GM18502 (cell line): ENCODE data around the gene LRRC46.

ENCODE experiments used
- ATAC-seq: cut with Tn5 transposase; IDR thresholded peaks from one replicate; pipeline ENCODE4 v1.9.1; 2021; ENCODE audit warnings: mild to moderate bottlenecking; ENCODE audit not compliant: unreplicated experiment, poor library complexity

LRRC46 gene

DNA sequence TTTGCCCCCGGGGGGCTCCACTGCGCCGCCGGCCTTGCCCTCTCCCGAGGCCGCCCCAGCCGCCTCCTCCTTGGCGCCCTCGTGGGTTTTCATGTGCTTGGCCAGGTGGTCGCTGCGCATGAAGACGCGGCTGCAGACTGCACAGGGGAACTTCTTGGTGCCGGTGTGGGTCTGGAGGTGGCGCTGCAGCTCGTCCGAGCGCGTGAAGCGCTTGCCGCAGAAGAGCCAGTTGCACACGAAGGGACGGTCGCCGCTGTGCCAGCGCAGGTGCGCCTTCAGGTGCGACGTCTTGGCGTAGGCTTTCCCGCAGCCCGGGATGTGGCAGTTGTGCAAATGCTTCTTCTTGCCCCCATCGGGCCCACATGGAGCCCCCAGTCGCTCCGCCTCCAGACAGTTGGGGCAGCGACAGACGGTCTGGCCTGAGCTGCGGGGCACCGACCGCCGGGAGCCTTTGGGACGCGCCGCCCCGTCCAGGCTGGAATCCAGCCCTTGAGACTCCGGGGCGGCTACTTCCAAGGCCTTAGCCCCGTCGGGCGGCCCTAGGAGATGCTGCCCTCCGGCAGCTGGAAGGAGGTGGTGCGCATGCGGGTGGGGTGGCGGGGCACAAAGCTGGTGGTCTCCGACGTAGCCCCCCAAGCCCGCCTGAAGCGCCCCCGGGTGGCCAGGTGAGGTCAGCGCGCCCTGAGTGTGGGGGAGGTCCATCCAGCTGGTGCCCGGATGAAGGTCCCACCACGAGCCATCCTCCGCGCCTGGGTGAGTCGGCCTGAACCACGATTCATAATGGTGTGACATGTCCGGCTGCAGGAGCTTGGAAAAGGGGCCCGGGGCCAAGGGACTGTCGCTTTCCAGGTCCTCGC is 16.1 kb downstream of the LRRC46 start:
- no peak for ATAC-seq

DNA sequence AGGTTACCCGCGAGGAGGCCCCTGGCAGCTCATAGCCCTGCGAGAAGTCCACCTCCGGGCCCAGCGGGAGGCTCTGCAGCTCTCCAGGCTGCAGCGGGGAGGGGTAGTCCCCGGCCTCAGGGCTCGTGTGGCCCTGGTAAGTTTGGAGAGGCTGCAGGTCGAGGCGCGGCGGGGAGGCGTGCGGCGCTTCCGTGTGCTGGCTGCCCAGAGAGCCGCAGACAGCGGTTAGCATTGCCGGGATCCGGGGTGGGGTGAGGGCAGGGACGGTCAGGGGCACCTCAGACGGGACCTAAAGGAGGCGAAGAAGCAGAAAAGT is 16.7 kb downstream of the LRRC46 start:
- ATAC-seq = no peak

DNA sequence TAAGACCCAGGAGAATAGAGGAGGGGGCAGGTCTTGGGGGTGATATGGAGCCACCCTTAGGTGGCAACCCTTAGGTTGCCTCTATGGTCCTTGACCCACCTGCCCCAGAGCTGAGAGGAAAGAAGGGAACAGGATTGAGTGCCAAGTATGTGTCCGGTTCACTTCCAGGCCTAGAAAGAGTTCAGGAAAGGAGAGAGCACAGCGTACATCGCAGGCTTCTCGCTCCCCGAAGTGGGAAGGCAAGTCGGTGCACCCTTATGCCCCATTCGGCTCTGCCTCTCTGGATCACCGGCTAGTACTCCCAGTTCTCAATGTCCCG is 18.9 kb downstream of the LRRC46 start:
- ATAC-seq = no peak

DNA sequence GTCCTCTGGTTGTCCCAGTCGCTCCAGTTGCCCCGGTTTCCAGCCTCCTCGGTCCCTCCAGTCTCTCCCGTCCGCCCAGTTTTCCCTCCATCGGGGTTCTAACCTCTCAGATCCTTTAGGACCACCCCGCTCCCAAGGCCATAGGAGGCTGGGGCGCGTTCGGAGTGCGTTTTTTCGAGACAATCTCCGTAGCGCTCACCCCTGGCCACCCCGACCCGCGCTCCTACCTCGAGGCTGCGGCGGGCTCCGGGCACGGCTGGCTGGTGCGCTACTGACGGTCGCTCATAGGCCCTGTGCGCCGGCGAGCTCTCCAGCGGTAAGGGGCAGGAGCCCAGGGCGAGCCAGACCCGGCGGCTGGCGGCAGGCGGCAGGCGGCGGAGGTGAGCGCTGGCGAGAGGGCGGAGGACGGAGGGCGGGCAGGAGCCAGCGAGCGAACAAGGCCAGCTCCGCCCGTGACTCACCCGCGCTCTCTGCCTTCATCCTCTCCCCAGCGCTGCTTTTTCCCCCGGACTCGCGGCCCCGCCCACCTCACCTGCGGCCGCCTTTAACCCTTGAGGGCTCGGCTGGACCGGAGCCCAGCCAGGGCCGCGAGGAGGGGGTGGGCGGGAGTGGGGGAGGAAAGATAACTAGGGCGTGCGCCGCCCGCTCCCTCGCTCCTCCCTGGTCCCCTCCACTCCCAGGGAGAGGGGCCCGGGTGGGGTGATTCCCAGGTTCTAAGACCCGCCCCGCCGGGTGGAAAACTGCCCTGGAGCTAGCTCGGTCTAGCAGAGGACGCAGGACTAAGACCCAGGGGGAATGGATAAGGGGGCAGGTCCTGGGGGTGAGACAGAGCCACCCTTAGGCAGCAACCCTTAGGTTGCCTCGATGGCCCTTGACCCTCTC is 19.5 kb downstream of the LRRC46 start, which contains the start of gene SP6:
TSS of gene SP6 (minus strand) at position 472 of the 882 bp plus-strand sequence. CDS start 2,734 bp downstream, outside the sequence.
- ATAC-seq = no peak

DNA sequence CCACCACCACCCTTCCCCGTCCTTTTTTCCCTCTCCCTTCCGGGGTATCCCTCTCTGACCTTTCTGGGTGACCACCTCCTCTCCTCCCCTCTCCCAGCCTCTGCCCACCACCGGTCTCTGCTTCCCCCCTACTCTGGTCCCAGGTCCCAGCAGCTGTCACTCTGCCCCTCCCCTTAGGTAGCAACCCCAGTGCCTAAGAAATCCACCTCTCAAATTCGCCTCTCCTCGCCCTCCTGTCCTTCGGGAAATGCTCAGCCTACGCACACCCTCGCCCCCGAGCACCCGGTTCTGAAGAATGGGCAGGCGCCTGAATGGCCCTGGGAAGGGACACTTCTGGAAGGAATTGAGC is 20.3 kb downstream of the LRRC46 start:
- ATAC-seq = no peak

DNA sequence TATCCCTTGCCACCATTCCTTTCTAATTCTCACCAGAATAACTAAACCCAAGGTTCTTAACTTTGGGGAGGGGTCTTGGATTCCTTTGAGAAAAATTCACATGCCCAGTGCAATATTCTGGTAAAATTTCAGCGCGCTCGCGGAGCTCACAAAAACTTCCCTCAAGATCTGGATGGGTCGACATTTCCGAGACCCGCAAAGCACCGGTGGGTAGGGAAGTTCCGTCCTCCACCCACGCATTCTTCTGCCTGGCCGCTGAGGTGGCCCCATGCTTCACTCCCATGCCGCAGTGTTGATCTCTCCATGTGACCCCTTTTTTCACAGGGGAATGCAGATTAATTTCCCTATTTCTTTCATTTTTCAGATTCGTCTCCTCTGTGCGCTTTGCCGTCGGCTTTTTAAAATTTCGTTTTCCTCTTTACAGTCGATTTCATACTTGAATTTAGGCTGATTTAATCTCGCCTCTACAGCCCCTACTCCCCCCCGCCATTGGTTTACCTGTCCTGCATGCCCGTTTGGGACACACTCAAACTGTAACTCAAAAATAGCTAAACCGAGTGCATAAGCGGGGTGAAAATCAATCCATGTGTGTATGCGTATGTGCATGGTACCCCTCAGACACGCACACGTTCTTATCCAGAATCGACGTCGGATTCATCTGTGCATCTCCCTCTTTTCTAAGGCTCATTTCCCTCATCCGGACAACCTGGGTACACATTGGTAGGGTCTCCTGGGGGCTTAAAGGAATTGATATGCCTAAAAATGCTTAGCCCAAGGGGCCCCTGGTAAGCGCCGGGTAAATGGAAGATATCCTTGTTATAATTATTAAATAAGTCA is 20.9 kb downstream of the LRRC46 start:
- ATAC-seq = no peak

DNA sequence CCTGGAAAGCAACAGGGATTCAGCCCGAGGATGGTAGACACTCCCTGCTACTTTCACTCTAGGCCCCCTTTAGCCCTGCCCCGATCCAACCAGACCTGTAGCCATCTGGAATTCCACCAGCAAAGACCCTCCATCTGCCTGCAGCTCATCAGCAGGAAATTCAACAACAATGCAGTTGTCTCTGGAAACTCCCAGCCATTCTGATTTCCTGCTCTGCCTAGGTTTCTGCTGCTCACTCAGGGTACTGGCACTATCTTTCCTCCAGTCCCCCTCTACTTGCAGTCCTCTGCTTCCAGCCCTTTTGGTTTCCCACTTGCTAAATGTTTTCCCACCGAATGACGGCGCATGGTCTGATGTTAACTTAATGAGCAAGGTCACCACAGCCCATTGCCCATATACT is 22.1 kb downstream of the LRRC46 start:
- ATAC-seq = no peak

DNA sequence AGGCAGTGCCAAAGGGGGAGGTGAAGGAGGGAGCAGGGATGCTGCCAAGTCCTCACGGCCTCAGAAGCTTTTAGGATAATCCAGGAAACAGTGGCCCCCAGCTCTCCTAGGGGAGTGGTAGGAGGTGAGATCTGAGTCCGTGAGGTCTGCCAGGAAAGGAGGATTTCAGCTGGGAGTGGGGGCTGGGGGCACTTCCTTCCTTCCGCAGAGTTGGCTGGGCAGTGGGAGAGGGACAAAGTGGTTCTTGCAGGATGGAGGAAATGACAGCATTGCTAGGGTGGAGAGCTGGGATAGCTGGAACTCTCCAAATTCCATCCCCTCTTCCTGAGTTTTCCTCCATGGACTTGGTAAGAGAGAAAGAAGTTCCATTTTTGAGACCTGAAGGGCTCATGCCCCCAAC is 24.3 kb downstream of the LRRC46 start:
- no peak for ATAC-seq

DNA sequence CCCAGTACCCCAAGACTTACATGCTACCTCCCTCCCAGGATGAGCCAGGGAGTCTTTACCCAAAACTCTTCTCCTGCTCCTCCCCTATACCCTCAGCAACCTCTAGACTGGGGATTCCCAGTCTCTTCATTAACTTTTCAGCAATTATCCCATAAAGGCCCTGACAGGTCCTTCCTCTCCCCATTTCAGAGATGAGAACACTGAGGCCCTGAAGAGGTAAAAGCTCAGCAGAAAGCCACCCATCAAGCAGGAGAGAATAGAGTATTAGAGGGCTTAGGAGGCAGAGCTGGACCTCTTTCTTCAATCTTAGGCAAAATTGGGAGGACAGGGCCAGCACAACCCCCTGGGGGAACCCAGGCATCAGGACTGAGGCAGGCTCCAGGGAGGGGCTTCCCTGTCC is 25.4 kb downstream of the LRRC46 start:
- no peak for ATAC-seq

DNA sequence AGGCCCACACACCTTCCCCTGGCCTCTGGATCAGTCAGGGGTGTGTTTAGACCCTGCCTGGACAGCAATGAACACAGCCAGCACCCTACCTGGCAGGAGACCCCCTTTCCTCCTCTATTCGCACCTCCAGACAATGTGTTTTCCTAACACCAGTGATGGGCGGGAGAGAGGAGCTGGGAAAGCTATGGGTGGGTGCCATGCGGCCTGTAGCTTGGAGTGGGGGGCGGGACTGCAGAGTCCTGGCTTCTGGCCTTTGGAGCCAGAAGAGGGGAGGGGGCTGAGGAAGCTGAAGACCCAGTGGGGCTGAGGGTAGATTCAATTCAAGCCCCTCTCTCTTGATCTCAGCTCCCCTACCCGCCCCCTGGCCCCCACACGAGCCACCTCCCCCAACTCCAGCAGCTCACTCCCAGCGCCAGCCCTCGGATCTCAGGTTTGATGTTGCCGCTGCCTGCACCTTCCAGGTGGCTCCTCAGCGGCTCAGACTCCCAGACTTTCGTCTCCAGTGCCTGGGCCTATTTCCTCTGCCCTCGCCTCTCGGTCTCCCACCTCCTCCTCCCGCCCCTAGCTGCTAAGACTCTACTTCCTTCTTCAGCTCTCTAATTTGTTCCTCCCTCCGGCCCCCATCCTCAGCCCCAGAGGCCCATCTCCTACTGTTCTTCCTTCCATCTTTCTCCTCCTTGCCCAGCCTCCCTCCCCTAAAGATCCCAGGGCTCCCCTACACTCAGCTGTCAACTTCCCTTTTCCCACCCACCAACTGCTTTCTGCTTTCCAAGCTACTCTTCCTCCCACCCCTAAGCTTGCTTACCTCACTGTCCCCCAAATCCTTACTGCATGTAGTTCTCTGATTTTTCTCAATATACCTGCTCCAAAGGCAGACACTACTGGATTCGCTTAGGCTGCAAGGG is 26.3 kb downstream of the LRRC46 start:
- no peak for ATAC-seq

DNA sequence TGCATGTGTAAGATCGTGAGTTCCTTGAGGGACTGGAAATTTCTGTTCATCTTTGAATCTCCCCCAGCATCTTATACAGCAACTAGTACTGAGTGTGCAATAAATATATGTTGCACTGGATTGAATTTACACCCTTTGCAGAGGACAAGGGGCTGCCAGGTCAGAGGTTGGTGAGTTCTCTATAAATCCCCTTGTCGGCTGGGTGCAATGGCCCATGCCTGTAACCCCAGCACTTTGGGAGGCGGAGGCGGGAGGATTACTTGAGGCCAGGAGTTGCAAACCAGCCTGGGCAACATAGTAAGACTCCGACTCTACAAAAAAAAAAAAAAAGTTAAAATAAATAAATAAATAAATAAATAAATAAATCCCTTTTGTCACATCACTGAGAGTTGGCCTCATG is 28.9 kb downstream of the LRRC46 start:
- no peak for ATAC-seq

DNA sequence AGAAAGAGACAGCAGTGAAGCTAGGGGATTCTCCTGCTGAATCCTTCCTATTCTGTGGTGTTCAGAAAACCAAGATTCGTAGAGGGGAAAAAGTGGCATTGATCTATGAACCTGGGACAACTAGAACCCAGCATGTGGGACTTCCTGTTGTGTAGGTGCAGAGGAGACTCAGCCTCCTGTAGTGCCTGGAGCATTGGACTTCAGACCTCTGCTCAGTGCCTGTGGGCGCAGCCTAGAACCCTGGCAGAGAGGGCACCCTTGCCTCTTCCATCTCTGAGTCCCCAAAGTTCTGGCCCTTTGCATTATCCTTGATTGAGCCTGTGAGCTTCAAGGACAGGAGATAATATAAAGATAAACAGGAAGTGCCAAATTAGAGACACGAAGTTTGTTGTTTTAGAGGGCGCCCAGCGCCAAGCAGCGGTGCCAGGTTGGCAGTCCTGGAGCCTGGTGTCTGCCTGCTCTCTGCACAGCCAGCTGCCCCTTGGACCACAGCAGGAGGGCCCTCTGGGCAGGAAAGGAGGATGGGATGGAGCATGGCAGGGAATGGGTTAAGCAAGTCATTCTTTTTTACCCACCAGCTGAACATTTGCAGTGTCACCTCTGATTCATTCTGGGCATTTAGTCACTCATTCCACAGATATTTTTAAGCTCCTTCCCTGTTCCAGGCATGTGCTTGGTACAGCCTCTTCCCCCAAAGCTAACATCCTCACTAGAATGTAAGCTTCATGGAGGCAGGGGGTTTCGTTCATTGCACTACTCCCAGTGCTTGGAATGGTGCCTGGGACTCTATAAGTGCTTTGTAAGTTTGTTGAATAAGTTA is 31.4 kb downstream of the LRRC46 start:
- ATAC-seq = no peak

DNA sequence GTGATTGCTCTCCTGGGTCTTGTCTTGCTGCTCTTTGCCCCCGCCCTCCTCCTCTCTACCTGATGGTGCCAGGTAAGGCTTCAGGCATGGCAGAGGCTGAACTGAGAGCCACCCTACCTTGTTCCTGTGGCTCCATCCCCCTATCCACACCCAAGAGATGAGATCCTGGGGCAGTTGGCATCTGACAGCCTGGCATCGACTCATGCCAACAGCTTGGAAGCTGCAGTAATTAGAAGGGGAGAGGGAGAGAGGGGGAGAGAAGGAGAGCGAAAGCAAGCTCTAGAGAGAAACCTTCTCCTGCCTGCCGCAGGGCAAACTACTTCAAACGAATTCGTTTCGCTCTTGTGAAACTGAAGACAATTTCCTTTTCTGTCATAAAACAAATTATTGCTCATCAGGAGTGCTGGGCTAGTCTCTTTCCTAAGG is 33.3 kb downstream of the LRRC46 start:
- ATAC-seq = no peak

DNA sequence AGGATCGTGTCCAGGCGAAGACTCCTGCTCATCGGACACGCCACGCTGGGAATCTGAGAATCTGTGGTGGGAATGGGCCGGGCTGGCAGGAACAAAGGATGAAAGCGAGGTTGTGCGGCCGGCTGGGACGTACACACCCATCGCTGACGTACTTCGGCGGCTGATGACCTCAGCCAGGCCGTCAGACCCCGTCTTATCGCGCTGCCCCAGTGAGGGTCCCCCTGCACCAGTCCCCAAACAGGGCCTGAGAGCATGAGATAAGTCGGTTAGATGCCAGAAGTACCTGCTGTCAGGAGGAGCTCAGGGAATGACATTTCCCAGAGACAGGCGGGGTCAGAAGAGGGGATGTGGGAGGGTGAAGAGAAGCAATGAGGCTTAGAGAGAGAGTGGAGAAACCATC is 35.5 kb downstream of the LRRC46 start:
- no peak for ATAC-seq

DNA sequence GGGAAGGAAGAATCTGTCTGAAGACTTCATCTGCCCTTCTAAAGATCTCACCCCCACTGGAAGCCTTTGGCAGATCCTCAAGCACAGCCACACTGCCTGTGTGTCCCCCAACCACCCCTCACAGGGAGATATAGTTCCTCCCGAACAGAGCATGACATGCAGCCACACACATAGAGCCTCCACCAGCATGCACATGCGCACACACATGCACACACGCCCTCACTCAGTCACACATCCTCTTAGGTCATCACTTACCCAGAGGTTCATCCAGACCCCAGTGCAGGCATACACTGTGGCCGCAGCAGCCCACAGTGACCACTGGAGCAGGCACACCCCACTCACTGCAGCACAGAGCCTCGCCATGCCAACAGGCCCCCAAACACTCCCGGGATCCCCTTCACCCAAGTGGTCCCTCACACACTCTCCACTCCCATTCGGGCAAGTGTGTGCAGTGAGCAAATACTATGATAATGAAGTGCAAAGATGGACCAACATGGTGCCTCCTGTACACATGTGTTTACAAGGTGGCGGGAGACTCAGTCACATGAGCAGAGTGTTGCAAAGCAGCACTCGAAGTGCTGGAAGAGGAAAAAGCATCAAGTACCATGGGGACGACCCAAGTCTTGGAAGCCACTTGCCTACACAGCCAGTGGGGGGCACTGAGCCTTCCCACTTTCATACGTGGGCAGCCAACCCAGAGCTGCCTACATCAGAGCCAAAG is 36.5 kb downstream of the LRRC46 start:
- ATAC-seq = no peak

DNA sequence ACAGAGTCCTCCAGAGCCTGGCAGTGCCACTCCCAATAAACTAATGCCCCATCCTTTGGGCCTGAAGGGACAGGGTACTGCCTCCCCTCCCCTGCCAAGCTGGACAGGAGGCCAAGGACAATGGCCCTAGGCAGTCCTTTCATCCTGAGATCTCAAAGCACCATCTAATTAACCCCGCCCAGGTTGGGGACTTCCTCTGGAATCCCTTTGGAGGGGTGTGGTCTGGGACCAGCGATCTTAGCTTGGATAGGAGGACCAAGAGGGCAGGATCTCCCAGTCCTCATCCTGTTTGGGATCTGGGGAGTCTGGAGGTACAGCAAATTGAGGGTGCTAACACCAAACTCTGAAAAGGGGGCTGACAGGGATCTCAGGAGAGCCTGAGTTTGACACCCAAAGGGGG is 37.6 kb downstream of the LRRC46 start:
- no peak for ATAC-seq

DNA sequence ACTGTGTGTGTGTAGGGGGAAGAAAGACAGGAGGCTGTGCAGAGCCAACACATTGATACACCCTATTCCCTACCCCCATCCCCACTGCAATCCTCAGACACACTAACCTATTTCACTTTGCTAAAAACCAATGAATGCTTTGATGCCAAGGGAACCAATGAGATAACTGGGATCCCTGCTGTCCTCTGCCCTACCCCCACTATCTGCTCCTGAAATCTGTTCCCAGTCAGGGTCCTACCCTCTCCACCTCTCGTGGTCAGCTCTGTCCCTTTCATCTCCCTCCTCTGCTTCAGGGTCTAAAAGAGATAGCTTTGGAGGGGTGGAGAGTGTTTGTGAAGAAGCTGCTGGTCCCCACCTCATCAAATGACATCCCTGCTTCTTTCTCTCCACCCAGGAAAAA is 38.6 kb downstream of the LRRC46 start:
- ATAC-seq = no peak

DNA sequence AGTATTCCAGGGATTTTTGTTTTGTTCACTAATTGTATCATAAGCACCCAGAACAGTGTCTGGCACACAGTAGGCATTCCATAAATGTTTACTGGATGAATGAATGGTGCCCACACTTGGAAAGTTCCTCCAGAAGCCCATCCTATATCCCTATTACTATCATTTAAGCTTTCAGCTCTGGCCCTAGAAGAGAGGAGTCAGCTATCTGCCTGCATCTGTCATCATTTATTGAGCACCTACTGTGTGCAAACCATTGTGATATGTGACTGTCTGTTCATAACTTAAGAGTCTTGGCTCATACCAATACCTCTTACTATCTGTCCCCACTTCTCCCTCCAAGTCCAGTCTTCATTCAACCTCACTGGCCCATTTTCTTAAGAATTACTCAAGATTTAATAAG is 39.6 kb downstream of the LRRC46 start:
- ATAC-seq = no peak
